Ishikawa (cell line): Measurements from ENCODE around the gene HAPLN3.

ENCODE experiments used
- CEBPB ChIP-seq: IDR thresholded peaks from 2 replicates; pipeline ENCODE4 v1.6.1; 2012
- CREB1 ChIP-seq: IDR thresholded peaks from 2 replicates; pipeline ENCODE4 v1.6.1; 2012; ENCODE audit warnings: low read depth
- EGR1 ChIP-seq: IDR thresholded peaks from 2 replicates; pipeline ENCODE4 v1.6.1; 2012
- EP300 ChIP-seq: IDR thresholded peaks from 2 replicates; pipeline ENCODE4 v1.6.1; 2012; ENCODE audit warnings: borderline replicate concordance
- FOXM1 ChIP-seq: IDR thresholded peaks from 2 replicates; pipeline ENCODE4 v1.6.1; 2012; ENCODE audit warnings: low read depth, borderline replicate concordance
- NFIC ChIP-seq: IDR thresholded peaks from 2 replicates; pipeline ENCODE4 v1.6.1; 2012
- RAD21 ChIP-seq: IDR thresholded peaks from 2 replicates; pipeline ENCODE4 v1.6.1; 2012; ENCODE audit warnings: low read depth
- TAF1 ChIP-seq: IDR thresholded peaks from 2 replicates; pipeline ENCODE4 v1.6.1; 2012; ENCODE audit warnings: low read depth, mild to moderate bottlenecking
- TCF12 ChIP-seq: IDR thresholded peaks from 2 replicates; pipeline ENCODE4 v1.6.1; 2012; ENCODE audit warnings: low read depth
- TEAD4 ChIP-seq: IDR thresholded peaks from 2 replicates; pipeline ENCODE4 v1.6.1; 2012
- YY1 ChIP-seq: IDR thresholded peaks from 2 replicates; pipeline ENCODE4 v1.6.1; 2012; ENCODE audit warnings: low read depth
- ZBTB7A ChIP-seq: IDR thresholded peaks from 2 replicates; pipeline ENCODE4 v1.6.1; 2012; ENCODE audit warnings: low read depth
- TF ChIP-seq, protein P1 (sequence below): IDR thresholded peaks from 2 replicates; pipeline ENCODE4 v1.6.1; 2012
- TF ChIP-seq, protein P2 (sequence below): IDR thresholded peaks from 2 replicates; pipeline ENCODE4 v1.6.1; 2012
- TF ChIP-seq, protein P3 (sequence below): IDR thresholded peaks from 2 replicates; pipeline ENCODE4 v1.6.1; 2012; ENCODE audit warnings: low read depth, mild to moderate bottlenecking

Gene HAPLN3

GRCh38 chr15:88917760-88918159 lies 22.4 kb upstream of the HAPLN3 start:
- no peak for TF ChIP-seq EP300
- no peak for TF ChIP-seq TAF1
- TF ChIP-seq TEAD4: no peak
- no peak for TF ChIP-seq EGR1
- no peak for TF ChIP-seq RAD21
- TF ChIP-seq, protein P1, sequence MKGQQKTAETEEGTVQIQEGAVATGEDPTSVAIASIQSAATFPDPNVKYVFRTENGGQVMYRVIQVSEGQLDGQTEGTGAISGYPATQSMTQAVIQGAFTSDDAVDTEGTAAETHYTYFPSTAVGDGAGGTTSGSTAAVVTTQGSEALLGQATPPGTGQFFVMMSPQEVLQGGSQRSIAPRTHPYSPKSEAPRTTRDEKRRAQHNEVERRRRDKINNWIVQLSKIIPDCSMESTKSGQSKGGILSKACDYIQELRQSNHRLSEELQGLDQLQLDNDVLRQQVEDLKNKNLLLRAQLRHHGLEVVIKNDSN: no peak
- TF ChIP-seq, protein P2, sequence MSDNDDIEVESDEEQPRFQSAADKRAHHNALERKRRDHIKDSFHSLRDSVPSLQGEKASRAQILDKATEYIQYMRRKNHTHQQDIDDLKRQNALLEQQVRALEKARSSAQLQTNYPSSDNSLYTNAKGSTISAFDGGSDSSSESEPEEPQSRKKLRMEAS: no peak
- no peak for TF ChIP-seq TCF12
- TF ChIP-seq ZBTB7A: no peak
- no peak for TF ChIP-seq CEBPB
- no peak for TF ChIP-seq YY1
- TF ChIP-seq FOXM1: no peak
- TF ChIP-seq NFIC: no peak
- TF ChIP-seq CREB1: no peak
- TF ChIP-seq, protein P3, sequence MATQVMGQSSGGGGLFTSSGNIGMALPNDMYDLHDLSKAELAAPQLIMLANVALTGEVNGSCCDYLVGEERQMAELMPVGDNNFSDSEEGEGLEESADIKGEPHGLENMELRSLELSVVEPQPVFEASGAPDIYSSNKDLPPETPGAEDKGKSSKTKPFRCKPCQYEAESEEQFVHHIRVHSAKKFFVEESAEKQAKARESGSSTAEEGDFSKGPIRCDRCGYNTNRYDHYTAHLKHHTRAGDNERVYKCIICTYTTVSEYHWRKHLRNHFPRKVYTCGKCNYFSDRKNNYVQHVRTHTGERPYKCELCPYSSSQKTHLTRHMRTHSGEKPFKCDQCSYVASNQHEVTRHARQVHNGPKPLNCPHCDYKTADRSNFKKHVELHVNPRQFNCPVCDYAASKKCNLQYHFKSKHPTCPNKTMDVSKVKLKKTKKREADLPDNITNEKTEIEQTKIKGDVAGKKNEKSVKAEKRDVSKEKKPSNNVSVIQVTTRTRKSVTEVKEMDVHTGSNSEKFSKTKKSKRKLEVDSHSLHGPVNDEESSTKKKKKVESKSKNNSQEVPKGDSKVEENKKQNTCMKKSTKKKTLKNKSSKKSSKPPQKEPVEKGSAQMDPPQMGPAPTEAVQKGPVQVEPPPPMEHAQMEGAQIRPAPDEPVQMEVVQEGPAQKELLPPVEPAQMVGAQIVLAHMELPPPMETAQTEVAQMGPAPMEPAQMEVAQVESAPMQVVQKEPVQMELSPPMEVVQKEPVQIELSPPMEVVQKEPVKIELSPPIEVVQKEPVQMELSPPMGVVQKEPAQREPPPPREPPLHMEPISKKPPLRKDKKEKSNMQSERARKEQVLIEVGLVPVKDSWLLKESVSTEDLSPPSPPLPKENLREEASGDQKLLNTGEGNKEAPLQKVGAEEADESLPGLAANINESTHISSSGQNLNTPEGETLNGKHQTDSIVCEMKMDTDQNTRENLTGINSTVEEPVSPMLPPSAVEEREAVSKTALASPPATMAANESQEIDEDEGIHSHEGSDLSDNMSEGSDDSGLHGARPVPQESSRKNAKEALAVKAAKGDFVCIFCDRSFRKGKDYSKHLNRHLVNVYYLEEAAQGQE: no peak

GRCh38 chr15:88915354-88915753 lies 20.0 kb upstream of the HAPLN3 start:
- TF ChIP-seq FOXM1 (no peak), TAF1 (no peak), CEBPB (no peak), RAD21 (no peak), TCF12 (no peak), TEAD4 (no peak), EGR1 (no peak), YY1 (no peak), NFIC (no peak), CREB1 (no peak), ZBTB7A (no peak), EP300 (no peak)
- TF ChIP-seq, protein P2: no peak
- TF ChIP-seq, protein P1: no peak
- TF ChIP-seq, protein P3: no peak

DNA sequence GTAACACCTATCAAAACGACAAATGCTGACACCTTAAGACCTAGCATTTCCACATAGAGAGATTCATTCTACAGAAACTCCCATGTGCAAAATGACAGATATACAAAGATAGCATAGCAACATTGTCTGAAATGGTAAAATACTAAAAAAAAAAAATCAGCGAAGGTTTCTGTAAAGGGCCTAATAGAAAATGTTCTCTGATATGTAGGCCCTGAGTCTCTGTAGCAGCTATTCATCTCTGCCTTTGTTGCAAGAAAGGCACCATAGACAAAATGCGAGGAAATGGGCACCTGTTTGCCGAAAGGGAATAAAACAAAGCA lies 18.5 kb upstream of the HAPLN3 start:
- TF ChIP-seq TCF12: no peak
- no peak for TF ChIP-seq RAD21
- TF ChIP-seq FOXM1: no peak
- TF ChIP-seq EP300: no peak
- no peak for TF ChIP-seq YY1
- no peak for TF ChIP-seq CREB1
- TF ChIP-seq, protein P2: no peak
- TF ChIP-seq, protein P3: no peak

GRCh38 chr15:88913017-88913849 lies 17.9 kb upstream of the HAPLN3 start, which contains the start of gene MFGE8:
Gene MFGE8, minus strand, starts transcription at chr15:88913379. Its CDS starts 60 bp downstream, at chr15:88913319.
- TF ChIP-seq, protein P1: peak; percentile 44; the same call in 1 of the 2 replicates
- TF ChIP-seq TAF1: peak; percentile 67; the same call in 1 of the 2 replicates
- peak; percentile 1; the same call in 1 of the 2 replicates for TF ChIP-seq RAD21
- peak; percentile 88; the same call in 1 of the 2 replicates for TF ChIP-seq TCF12
- TF ChIP-seq YY1: no peak
- TF ChIP-seq CREB1: no peak
- TF ChIP-seq EP300: peak; percentile 88
- TF ChIP-seq, protein P2: peak; percentile 65
- peak; percentile 99 for TF ChIP-seq ZBTB7A
- TF ChIP-seq NFIC: peak; percentile 85
- no peak for TF ChIP-seq CEBPB
- TF ChIP-seq, protein P3: no peak
- peak; percentile 76 for TF ChIP-seq EGR1
- peak; percentile 65 for TF ChIP-seq TEAD4
- TF ChIP-seq FOXM1: peak; percentile 67; the same call in 1 of the 2 replicates
